Testis (tissue), 2 donors: ENCODE results near the gene FAM222A.

Source experiments
- CTCF ChIP-seq, 3 experiments: fragments of 450-650 bp in 2 of 3; fragments of 200-600 bp in 1 of 3; sonication (generic) in 1 of 3; IDR thresholded peaks; one replicate each; pipeline ENCODE4 v1.5.1; 2016 to 2019; ENCODE audit warnings: antibody characterized with exemption in 3 of 3, mild to moderate bottlenecking in 2 of 3, moderate library complexity in 1 of 3
- POLR2A ChIP-seq: fragments of 450-650 bp; IDR thresholded peaks from one replicate; pipeline ENCODE4 v1.6.1; 2017; ENCODE audit warnings: antibody characterized with exemption, mild to moderate bottlenecking, moderate library complexity

DNA sequence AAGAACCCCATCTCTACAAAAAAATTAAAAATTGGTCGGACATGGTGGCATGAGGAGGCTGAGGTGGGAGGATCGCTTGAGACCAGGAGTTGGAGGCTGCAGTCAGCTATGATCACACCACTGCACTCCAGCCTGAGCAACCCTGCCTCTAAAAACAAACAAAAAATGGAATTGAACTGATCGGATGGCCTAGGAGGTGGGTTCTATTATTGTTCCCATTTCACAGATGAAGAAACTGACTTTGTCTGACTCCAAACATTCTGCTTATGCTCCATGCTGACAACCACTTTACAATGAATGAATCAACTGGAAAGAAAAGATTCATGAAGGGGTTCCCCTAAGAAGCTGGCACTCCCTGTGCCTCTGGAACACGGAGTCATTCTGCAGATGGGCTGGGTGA is 72.2 kb downstream of the FAM222A start:
- TF ChIP-seq CTCF (IDR thresholded peaks at IDR 0.05) (no peak), POLR2A (no peak)
